Fibroblast of lung (primary cell): ENCODE data around the gene FMR1.

Experiments
- CTCF ChIP-seq, 2 donors: IDR thresholded peaks in 1 of 2; conservative IDR thresholded peaks in 1 of 2; 1 replicate in 1 of 2; 2 replicates in 1 of 2; pipeline ENCODE4 v1.5.1; 2011 to 2012; ENCODE audit warnings: low read length in 2 of 2, control low read depth in 1 of 2, inconsistent platforms in 1 of 2, low read depth in 1 of 2, mild to moderate bottlenecking in 1 of 2
- EZH2 ChIP-seq: IDR thresholded peaks from 2 replicates; pipeline ENCODE4 v1.5.1; 2012; ENCODE audit warnings: low read length, control low read depth, mild to moderate bottlenecking; ENCODE audit errors: missing control alignments

DNA sequence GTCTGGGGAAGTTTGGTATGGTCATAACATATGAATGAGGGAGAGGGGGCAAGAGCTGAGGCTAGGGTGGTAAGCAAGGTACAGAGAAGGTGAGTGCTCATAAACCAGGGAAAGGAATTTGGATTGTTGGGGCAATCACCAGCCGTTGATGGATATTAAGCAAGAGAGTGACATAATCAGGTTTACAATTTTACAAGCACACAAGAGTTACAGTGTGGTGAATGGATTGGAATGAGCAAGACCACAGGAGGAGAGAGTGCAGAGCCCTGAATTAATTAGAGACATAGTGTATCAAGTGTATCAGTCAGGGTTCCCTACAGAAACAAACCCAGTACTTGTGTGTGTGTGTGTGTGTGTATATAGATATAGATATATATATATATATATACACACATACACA is 50.8 kb downstream of the FMR1 start:
- no peak for TF ChIP-seq CTCF (conservative IDR thresholded peaks at IDR 0.05 in 1 of 2, IDR thresholded peaks at IDR 0.05 in 1 of 2; ENCODE audit: low read depth in 1 of 2, low read length in 2 of 2)
- no peak for TF ChIP-seq EZH2
